Fibroblast of the conjunctiva (primary cell): Measurements from ENCODE around the gene POMC.
"Not testable (repeated sequence)": the region's sequence is repeated elsewhere in the genome, so short reads cannot be mapped to it uniquely, and the experiment has no call there.

ENCODE experiments used
- DNase-seq: peaks from one replicate; pipeline ENCODE4 v3.0.0-alpha.2; 2010; ENCODE audit warnings: low read depth

Gene POMC

GRCh38 chr2:25168256-25169072, at the start of gene POMC:
POMC (minus strand) TSS chr2:25168580; CDS start chr2:25164772, 3,808 bp downstream.
- DNase-seq, result no peak

GRCh38 chr2:25218100-25218499, 49.7 kb upstream of the POMC start:
- DNase-seq, result no peak

- DNase-seq, result peak; percentile 43
These were observed 47.7 kb upstream of the POMC start for GRCh38 chr2:25215948-25216679.

GRCh38 chr2:25215232-25215631, 46.9 kb upstream of the POMC start:
- DNase-seq, result no peak

- DNase-seq, result no peak
These were observed 44.8 kb upstream of the POMC start for GRCh38 chr2:25213229-25213628.

GRCh38 chr2:25210923-25211322, 42.5 kb upstream of the POMC start:
- DNase-seq, result not testable (repeated sequence)

- no peak for DNase-seq
These were observed 38.7 kb upstream of the POMC start for GRCh38 chr2:25207078-25207545.

- no peak for DNase-seq
These were observed 35.9 kb upstream of the POMC start for GRCh38 chr2:25204190-25204838.

- DNase-seq, result no peak
These were observed 33.9 kb upstream of the POMC start for GRCh38 chr2:25202275-25202674.

- no peak for DNase-seq
These were observed 33.4 kb upstream of the POMC start for GRCh38 chr2:25201794-25202193.

GRCh38 chr2:25201265-25201664, 32.9 kb upstream of the POMC start:
- DNase-seq, result no peak

GRCh38 chr2:25198576-25198975, 30.2 kb upstream of the POMC start:
- DNase-seq, result no peak

- no peak for DNase-seq
These were observed 29.8 kb upstream of the POMC start for GRCh38 chr2:25198209-25198525.

- DNase-seq, result no peak
These were observed 29.2 kb upstream of the POMC start for GRCh38 chr2:25197336-25198208.

GRCh38 chr2:25194576-25195122, 26.3 kb upstream of the POMC start:
- no peak for DNase-seq

- DNase-seq, result no peak
These were observed 22.2 kb upstream of the POMC start for GRCh38 chr2:25190536-25190935.

GRCh38 chr2:25188405-25188804, 20.0 kb upstream of the POMC start:
- no peak for DNase-seq

- DNase-seq, result no peak
These were observed 19.5 kb upstream of the POMC start for GRCh38 chr2:25187729-25188350.

- no peak for DNase-seq
These were observed 15.9 kb upstream of the POMC start for GRCh38 chr2:25184254-25184653.

GRCh38 chr2:25178976-25179375, 10.6 kb upstream of the POMC start:
- no peak for DNase-seq

GRCh38 chr2:25177211-25177611, 8.8 kb upstream of the POMC start:
- no peak for DNase-seq
